Glomerular visceral epithelial cell (primary cell): ENCODE results near the gene MYDGF.
"Not testable (repeated sequence)": the region's sequence is repeated elsewhere in the genome, so short reads cannot be mapped to it uniquely, and the experiment has no call there.

Source experiments
- DNase-seq: peaks from one replicate; pipeline ENCODE4 v3.0.0-alpha.2; 2016; ENCODE audit errors: extremely low spot score

The MYDGF gene

DNA sequence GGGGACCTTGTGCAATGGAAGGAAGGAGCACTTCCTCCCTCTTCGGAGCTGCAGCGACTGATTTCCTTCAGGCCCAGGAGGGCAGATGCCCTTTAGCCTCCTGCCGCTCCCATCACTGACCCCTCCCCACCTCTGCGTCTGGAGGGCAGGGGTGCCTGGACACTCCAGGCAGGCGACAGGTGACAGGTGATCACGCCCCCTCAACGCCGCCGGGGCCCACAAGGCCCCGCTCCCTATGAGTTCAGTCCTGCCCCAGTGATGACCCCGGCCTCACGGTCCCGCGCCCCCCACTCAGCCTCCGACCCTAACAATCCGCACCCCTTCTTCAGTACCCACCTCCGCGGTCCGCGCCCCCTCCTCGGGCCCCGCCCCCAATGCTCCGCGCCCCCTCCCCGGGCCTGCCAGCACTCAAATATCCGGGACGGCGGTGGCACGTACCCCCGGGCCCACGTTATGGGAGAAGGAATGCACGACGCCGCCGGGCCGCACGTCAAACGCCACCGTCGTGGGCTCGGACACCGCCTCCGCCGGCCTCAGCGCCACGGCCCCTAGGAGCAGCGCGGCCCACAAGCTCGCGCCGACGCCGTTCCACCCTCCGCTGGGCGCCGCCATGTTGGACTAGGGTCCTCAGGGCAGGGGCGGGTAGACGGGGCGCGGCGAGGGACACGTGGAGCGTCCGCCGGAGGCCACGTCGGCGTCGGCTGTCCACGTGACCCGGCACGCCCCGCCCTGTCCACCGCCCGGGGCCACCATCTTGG, at the start of gene MYDGF:
MYDGF (minus strand) TSS at position 620 of the 758 bp plus-strand sequence; CDS start at position 612, 8 bp downstream.
- peak; percentile 92 for DNase-seq

DNA sequence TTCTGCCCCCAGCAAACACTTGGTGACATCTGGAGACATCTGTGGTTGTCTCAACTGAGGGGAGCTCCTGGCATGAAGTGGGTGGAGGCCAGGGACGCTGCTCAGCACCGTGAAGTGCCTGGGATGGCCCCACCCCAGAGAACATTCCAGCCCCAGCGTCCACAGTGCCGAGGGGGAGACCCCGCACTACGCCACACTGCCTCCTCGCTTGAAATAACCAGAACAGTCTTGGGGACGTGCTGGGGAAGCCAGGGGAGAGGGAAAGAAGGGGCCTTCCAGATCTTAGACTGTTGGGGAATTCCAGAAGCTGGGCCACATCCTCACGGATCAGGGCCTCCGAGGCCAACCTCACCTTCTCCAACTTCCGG, 49.3 kb upstream of the MYDGF start:
- DNase-seq: no peak

DNA sequence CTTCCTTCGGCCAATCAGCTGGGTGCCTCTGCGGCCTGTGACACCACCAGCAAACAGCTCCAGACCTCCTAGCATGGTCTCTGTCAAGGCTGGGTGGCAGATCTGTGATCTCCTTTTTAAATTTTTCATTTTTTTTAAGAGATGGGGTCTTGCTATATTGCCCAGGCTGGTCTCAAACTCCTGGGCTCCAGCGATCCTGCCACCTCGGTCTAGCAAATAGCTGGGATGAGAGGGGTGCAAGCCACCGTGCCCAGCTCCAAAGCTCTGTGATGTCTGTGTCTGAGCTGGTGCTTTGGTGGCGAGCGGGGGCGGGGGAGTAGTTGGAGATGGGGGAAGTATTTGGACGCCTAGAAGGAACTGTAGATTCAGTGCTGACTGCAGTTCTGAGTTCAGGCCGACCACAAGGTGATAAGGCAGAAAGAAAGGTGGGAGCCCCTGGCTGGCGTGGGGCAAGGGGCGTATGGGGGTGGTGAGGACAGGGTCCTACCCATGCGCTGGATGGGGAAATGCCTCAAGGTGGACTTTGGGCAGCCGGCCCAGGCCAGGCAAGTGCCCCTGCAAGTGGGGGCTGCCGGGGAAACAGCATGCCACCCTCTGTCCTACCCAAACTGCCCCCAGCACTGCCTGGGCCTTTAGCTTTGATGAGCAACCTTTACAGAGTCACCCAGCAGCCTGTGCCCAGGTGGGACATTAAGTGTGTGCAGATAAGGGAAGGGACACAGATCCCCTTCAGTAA, 48.0 kb upstream of the MYDGF start:
- DNase-seq: no peak

DNA sequence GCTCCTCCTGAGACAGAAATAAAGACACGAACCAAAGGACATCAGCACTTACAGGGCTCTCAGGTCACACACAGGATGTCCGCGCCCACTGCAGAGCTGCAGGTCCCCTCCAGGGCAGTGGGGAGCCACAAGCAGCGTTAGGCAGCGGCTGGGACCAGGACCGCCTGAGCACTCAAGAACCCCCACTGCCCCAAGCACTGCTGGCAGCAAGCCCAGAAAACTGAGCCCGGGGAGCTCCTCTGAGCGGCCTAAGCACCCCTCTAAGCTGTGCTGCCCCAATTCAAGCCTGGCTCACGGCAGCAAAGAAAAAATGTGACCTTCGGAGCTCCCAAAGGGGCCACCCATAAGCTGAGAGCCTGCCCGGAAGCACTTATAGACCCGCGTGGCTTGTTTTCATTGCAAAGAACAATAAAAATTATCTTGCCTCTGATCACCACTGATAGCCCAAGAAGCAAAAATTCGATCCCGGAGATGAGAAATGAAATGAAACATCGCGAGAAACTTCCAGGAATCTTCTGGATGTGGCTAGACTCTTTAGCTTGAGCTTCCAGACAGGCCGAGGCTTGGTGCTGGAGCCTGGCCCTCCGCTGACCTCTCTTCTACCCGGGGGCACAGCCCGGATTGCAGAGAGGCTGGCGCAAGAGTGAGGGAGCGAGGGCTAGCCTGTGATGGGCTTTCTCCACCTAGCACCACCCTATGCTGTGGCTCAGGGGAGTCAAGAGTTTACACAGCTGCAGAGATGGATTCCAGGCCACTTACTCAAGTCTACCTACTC, 47.2 kb upstream of the MYDGF start:
- no peak for DNase-seq

DNA sequence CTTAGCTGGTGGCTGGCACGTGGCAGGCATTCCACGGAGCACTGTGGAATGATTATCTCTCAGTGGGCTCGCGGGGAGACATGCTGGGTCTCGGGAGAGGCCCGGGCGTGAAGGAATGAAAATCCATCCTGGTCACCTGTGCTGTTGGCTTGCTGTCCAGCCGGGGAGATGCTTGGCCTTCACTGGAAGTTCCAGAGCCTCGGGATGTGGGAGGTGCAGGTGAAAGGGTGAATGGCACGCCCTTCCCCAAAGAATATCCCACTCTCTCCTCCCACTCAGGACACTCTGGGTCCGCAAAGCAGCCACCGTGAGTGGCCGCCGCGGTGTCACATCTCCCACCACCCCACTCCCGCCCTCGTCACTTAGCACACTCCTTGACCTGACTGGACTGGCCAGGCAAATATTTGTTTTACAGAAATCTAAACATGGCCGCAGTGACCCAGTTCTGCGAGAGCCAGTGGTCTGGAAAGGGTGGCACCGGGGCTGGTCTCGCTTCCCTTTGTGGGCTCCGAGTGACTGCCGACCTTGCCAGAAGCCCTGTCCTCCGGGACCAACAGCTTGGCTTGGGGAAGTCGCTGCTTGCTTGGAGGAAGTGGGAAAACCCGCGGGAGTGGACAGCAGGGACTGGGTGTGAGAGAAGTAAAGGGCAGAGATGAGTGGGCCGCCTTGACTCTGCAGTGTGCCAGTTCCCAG, 45.5 kb upstream of the MYDGF start:
- DNase-seq: no peak

DNA sequence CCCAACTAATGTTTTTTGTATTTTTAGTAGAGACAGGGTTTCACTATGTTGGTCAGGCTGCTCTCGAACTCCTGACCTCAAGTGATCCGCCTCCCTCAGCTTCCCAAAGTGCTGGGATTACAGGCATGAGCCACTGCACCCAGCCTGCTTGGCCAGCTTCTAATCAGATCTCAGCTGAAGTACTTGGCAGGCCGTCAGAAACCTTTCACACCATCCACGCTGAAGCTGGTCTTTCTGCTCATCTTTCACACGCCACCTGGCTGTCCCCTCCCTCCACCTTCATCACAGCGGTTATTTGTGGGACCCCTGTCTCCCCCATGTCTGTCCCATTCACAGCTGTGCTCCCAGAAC, 45.0 kb upstream of the MYDGF start:
- not testable (repeated sequence) for DNase-seq

DNA sequence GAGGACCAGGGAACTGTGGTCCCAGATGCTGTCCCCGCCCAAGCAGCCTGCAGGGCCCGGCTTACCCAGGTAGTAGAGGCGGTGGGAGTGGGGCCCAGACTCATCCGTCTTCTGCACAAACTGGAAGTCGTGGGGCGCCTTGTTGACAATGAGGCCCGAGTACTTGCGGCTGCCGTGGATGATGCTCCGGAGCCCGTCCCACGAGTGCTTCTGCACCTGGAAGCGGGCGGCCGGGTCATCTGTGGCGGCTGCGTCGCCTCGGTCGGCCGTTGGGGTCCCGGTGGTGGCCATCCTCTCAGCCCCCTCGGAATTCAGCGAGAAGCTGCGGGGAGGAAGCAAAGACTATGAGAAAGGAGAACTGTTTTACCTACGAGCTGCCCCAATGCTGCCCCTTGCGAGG, 43.9 kb upstream of the MYDGF start:
- no peak for DNase-seq

DNA sequence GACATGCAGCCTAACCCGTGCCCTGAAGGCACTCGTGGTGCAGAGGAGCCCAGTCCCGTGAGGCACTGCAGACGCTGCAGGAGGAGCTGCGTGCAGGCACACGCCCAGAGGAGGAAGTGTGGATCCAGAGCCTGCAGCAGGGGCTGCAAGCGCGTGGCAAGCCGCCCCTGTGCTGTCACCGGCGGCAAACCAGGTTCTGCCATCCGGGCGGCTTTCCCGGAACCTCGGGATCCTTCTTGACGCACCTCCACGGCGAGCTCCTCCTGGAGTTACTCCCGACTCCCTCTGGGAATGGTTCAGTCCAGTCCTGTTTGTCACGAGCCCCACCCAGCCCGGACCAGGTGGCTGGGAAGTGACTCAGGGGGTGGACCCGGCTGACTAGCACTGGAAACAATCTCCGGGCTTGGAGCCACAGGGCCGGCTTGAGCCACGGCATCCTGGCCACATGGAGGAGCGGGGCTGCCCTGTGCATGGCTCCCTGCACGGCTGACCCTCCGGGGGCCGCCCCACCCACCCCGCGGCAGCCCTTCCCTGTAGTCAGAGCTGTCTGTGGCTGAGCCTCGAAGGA, 43.3 kb upstream of the MYDGF start:
- DNase-seq: peak; percentile 97

DNA sequence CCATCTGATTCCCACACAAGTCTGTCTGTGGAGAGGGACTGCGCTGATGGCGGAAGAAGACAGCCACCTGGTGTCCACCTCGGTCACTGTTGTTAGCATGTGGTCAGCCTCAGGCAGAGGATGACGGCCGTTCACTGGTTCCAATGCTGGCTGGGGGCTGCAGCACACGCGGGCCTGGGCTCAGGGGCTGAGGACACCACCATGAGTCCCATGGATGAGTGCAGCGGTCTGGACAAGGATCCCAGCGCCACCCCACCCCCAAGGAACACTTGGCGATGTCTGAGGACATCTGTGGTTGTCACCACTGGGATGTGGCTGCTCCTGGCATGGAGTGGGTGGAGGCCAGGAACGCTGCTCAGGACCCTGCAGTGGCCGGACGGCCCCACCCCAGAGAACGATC, 42.6 kb upstream of the MYDGF start:
- no peak for DNase-seq

DNA sequence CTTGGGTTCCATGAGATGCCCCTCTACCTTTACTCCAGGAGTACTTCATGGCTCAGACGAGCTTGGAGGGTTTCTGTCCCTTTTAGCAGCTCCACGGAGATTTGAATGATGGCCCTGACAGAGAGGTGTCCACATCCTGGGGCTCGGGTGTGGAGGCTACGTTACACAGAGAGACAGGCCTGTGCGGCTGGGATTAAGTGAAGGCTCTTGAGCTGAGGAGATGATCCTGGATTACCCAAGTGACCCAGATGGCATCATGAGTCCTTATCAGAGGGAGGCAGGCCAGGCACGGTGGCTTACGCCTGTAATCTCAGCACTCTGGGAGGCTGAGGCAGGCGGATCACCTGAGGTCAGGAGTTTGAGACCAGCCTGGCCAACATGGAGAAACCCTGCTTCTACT, 41.1 kb upstream of the MYDGF start:
- no peak for DNase-seq

DNA sequence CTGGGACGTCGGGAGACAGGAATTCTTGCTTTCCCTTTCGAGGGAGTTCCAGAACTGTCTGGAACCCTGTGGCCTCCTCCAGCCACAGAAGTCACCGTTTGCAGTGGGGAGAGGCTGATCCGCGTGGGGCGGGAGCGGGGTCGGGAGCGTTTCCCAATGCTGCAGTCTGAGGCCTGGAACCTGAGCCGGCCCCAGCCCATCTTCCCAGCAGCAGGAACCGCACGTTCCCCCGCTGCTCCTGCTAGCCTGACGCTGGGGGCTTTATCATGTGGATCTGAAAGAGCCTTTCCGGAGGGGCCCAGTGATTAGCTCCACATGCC, 40.1 kb upstream of the MYDGF start:
- no peak for DNase-seq

DNA sequence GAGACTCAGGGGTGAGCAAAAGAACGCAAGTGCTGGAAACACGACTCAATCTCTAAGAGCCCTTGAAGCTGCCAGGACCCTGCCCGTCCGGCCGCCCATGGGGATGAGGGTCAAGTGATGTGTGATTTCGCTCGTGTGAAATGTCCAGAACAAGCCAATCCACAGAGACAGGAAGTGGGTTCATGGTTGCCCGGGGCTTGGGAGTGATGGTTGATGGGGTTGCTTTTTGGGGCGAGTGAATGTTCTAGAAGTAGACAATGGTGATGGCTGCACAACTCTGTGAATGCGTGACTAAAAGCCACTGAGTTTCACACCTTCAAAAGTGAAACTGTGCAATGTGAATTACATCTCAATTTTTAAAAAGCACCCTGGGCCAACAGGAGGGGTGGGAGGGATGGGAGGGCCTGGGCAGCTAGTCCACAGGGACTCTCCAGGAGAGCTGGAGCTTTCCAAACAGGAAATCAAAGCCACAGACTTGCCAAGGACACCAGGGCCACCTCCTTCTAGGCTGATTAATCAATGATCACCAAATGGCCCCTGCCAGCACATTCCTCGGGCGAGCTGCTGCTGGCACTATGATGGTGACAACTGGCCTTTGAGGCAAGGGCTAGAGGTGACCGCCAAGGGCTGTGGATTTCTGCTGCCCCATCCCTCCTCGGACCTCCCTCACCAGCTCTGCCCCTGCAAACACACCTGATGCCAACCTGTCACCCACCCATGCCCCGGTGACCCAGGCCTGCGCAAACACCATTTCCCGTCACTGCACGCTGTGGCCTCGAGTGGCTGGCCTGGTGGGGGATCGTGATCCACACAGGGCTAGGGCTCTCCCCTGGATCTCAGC, 39.5 kb upstream of the MYDGF start:
- DNase-seq: no peak

DNA sequence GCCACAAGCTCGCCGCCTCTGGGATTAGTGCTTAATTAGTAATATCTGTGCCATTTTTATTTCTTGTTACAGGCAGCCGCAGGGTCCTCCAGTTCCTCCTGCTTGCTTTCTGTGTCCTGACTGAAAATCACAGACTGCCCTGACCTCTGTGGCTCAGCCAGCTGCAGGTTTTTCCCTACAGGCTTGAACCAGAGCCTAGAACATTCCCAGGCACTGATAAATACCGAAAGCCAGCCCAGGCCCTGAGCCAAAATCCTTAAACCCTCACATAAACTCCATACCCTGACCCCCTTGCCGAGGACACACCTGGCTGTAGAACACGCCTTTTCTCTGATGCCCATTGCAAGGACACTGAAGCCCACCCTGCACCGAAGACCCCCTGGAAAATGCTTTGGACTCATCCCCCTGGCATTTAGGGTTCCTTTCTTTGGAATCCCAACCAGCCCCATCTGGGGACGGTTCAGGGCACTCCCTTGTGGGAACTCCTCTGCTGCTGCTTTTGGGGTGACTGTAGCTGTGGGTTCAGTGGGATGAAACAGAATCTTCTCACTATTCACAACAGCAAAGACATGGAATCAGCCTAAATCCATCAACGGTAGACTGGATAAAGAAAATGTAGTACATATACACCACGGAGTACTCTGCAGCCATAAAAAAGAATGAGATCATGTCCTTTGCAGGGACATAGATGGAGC, 38.0 kb upstream of the MYDGF start:
- no peak for DNase-seq

DNA sequence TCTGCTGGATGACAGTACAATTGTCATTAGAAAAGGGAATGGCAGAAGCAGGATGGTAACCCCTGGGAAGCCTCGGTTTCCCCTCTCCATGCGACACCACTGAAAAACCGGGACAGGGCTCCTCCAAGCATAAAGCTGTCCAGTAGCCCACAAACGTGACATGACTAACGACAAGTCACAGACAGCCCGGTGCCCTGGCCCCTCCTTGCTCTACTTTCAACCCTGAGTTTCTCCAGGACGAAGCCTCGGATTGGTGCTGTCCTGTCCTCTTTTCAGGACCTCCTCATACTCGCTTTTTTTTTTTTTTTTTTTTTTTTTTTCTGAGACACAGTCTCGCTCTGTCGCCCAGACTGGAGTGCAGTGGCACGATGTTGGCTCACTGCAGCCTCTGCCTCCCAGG, 37.2 kb upstream of the MYDGF start:
- DNase-seq: no peak

DNA sequence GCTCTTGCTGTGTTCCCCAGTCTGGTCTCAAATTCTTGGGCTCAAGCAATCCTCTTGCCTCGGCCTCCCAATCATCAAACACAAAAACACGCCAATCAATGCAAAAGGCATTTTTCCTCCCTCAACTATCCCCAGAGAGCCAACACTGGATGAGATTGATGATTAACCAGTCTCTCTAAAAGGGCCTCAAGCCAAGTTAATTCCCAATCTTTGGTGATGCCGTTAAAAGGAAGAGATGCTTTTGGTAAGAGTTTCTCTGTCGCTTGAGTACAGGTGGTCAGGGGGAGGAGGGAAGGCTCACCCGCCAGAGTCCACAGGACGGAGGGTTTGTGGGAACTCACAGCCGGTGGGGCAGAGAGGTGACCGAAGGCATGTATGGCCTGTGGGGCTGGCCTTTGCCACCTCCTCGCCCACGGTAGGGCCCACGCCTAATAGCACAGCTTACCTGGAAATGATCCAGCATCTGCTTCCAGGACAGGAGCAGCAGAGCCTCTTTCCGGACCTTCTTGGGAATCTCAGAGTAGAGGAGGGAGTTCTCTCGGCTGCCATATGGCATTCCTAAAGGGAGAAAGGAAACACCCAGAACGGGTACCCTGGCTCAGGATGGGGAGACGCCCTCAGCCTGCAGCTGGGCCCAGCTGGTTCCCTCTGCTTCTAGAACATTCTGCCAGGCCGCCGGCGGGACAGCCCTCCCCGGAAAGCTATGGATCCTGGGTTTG, 35.4 kb upstream of the MYDGF start:
- peak; percentile 25 for DNase-seq

DNA sequence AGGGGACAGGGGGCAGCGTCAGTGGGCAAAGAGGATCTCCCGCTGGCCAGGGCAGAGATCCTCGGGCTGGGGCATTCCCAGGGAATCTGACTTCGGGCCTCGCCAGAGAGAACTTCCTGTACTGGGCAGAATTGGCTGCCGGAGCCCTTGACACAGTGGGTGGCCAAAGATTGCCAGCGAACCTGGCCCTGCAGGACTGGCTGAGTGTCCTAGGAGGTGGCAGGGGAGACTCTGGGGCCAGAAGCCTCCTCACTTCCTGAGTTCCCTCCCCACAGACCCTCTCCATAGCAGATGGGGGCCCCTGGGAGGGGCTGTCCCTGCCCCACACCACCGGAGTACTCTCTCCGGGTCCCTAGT, 34.2 kb upstream of the MYDGF start:
- DNase-seq: no peak

DNA sequence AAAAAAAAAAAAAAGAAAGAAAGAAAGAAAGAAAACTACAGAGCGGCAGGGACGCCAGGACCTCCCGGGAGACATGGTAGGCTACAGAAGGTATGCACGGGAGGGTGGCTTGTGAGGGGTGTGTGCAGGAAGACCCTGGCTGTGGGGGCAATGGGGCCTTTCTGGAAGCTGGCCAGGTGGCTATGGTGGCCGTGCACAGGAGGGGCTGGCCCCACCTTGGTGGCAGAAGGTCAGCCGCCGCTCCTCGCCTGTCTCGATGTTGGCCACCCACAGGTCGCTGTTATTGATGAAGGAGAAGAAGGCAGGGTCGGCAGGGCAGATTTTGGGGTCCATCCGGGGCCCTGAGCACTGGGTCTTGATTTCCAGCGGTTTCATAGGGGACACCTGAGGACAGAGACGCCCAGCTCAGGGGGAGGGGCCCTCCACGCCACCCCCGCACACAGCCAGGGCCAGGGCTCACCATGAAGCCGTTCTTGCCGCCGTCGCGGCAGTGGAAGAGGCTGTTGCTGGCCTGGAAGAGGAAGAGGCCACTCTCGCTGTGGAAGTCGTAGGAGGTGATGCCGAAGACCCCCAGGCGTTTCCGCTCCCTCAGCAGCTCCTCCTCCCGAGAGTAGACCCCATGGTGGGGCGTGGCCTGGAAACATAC, 33.7 kb upstream of the MYDGF start:
- no peak for DNase-seq

DNA sequence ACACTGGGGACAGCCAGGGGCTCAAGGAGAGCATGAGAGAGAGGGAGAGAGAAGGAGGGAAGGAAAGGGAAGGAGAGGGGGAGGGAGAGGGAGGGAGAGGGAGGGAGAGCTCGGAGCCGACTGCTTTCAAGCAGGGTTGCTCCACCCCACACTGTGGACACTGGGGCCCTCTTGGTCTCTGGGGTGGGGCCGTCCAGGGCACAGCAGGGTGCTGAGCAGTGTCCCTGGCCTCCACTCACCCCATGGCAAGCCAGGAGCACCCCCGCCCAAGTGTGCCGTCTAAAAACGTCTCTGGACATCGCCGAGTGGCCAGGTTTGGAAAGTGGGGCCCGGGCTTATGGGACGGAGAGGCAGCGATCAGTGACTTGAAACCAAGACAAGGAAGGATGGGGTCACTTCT, 32.6 kb upstream of the MYDGF start:
- DNase-seq: no peak

DNA sequence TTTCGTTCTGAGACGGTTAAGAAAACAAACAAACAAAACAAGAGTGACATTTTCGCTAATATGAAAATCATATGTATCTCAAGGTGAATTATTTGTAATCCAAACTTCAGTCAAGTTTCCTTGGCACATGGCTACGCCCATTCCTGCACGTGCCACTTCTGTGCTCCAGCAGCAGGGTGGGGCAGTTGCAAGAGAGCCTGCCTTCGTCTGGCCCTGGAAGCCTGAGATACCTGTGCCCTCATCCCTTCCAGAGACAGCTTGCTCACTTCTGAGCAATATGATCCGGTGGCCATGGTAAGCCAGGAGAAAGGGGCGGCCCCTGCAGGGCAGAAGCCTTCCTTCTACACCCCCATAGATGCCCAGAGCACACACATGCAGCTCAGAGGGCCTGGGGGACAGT, 31.4 kb upstream of the MYDGF start:
- no peak for DNase-seq

DNA sequence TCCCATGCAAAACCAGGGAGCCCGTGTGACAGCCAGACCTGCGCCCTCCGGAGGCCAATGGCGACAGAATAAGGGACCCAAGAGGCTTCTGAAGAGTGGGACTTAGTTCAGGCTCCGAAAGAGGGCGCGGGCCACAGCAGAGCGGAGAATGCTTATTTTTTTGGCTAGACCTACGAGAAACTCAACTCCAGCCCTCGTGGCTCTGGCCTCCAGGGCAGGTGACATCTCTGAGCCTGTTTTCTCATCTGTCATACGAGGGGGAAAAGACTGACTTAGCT, 30.5 kb upstream of the MYDGF start:
- DNase-seq: no peak
